Islet of Langerhans (tissue), 1 donor: ENCODE measurements around the gene KCNC3.

ENCODE experiments used
- FAIRE-seq: peaks from one replicate; lab custom pipeline; 2011; peaks lifted over from hg19 to GRCh38; lab: Jason Lieb, UNC

The KCNC3 gene

GRCh38 chr19:50327013-50327412 is 2.2 kb downstream of the KCNC3 start:
- FAIRE-seq: no peak

DNA sequence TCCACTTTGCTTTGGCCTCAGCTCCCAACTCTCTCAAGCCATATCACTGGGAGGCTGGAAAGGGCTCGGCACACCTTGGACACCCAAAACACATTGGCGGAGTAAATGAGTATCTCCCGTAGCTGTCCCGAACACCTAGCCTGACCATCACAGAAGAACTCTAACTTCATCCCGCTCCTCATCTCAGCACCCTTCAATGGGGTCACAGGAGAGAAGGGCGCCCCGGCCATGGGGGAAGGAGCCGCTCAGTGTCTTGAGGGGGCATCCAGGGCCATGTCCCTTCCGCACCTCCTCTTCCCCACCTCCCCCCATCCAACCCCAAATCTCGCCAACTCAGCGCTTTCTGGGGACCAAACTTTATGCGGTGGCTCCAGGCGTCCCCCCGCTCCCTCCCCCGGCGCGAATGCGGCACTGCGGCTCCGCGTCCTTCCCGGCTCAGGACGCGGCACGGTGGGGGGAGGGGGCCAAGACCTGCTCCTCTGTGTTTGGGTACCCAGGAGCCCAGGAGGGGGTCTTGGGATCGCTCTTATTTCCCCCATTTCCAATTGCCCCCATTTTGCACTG is 3.0 kb downstream of the KCNC3 start:
- no peak for FAIRE-seq

DNA sequence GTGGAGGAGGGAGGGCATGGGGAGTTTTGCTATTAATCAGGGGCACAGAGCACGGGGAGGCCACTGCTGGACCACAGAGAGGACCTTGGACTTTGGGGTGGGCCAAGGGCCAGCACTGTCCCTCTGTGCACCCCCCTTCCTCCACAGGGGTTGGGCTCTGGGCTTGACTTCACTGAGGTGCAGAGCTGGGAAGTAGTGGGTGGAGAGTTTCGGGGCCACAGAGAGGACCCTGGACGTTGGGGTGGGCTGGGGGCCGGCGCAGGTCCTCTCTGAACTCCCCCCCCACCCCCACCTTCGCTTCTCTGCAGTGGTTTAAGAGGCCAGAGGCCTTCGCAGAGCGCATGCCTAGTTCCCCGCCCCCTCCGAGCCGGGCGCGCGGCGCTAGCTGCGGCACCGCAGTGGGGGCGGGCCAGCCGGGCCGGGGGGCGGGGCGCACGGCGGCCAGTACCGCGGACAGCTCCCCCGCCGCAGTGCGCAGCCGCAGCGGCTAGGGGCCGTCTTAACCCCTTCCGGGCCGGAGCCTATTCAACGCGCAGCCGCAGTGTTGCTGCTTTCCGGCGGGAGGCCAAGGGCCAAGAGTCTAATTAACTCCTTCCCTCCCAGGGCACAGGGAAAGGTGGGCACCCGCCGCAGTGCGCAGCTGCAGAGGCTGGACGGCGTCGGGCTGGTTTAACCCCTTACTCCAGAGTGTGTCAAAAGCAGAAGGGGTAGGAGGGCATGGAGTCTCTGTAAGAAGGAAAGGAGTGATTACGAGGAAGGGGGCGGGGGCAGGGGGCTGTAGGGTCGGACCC is 3.7 kb downstream of the KCNC3 start:
- no peak for FAIRE-seq

DNA sequence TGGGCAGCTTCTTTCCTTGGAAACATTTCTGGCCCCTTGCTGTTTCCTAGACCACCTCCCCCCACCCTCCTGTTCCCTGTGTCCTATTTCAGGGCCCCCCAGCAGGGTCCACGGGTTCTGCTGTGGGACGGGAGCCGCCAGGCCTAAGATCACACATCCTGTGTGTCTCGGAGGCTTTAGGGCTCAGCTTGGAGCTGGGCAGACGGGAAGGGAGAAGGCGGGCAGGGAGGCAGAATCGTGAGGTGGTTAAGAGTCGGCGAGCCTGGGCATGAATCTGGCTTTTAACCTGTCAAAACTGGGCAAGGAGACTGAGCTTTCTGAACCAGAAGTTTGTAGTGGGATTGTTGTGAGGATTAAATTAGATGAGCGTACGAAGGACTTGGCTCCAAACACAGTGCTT is 4.8 kb downstream of the KCNC3 start:
- no peak for FAIRE-seq

DNA sequence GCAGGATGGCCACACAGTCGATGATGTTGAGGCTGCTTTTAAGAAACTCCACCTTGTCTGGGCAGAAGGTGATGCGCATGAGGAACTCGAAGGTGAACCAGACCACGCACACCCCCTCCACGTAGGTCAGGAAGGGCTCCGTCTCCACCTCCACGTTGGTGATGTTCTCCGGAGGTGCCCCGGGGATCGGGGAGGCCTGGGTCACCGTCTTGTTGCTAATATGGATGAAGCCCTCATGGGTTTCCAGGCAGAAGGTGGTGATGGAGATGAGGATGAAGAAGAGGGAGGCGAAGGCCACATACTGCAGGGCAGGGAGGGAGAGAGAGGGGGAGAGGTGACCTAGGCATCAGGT is 5.4 kb downstream of the KCNC3 start:
- FAIRE-seq: no peak

- FAIRE-seq: no peak
These were observed 6.0 kb downstream of the KCNC3 start for GRCh38 chr19:50322931-50323781.

GRCh38 chr19:50322234-50322633 is 6.9 kb downstream of the KCNC3 start:
- no peak for FAIRE-seq

- FAIRE-seq: no peak
These were observed 7.3 kb downstream of the KCNC3 start for GRCh38 chr19:50321831-50322230.

DNA sequence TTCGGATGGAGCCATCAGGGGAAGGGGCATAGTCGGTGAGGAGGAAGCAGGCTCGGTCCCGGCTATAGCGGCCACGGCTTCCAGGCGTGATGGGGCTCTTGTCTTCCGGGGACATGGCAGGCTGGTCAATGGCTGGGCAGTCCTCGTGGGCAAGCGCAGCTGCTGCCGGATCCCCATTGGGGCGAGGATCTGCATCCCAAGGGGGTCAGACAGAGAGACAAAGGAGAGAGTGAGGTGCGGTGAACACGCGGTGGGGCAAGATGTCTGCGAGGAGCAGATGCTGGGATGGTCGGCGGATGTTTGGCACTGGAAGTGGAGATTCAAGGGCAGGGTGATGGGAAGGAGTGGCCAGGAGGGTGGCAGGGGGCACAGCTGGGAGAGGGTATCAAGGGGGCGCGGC is 8.6 kb downstream of the KCNC3 start:
- FAIRE-seq: no peak

DNA sequence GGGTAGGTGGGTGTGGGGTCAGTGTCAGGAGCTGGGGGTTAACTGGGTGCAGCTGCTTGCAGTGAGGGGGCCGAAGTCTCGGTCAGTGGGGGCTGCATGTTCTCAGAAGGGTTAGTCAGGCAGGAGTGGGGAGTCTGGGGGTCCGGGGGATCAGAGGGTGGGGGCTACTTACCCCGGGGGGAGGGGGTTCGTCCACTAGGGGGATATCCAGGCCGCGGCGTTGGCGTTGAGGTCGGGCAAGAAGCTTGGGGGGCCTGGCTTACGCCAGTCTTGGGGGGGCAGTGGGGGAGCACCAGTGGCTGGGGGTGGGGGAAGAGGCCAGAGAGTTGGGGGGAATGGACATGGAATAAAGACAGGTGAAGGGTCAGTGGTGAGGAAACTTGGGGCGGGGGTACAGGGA is 9.1 kb downstream of the KCNC3 start:
- no peak for FAIRE-seq

- FAIRE-seq: no peak
These were observed 10.0 kb downstream of the KCNC3 start for GRCh38 chr19:50319156-50319555.

DNA sequence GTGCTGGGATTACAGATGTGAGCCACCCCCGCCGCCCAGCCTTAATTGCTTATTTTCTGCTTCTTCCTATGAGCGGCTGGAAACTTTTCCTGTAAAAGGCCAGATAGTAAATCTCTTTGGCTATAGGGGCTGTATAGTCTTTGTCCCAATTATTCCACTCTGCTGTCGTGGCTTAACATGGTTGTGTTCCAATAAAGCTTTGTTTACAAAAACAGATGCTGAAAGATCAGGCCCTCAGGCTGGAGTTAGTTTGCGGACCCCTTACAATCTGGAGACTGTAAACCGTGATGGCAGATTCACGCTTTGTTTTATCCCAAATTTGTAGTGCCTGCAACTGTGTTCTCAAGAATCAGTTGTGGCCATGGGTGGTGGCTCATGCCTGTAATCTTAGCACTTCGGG is 10.7 kb downstream of the KCNC3 start:
- FAIRE-seq: no peak

DNA sequence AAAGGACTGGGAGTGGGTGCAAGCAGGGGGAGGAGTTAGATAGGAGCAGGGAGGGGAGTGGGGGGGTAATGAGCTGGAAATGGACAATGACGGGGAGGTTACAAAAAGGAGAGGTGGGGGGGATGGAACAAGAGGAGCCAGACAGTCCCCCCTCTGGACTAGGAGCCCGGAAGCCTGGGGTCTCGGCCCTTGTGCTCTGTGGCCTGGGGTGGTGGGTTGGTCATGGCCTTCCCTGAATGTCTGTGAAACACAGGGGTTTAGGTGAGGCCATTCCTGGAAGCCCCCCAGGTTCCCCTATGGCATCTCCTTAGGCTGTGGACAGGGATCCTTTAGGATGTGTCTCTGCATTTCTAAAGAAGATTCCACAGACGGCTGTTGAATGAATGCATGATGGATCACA is 12.1 kb downstream of the KCNC3 start:
- no peak for FAIRE-seq

DNA sequence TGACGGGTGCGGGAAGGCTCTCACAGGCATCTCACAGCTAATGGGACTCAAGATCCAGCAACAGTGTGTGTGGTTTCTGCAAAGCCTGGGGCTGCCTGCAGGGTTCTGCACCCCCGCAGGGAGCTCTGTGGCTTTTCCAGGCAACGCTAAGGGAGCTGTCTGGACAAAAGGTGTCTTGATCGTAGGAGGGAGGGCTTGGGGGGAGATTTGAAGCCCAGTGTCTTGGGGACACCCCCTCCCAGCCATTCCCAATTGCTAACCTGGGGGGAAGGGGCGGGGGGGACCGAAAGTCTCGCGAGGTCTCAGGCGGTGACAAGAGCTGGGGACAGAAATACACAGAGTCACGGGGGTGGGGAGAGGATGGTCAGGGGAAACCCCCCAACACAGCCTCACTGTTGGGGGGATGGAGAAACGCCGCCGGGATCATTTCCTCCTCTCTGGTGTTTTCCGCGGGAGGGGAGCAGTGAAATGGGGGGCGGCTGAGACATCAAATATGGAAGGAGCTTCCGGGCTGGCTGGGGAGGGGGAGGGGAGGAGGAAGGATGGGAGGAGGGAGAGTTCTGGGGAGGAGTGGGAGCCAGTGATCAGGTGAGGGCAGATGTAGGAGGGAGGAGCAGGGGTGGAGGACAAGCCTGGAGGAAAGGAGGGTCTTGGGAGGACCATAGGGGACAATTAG is 13.3 kb downstream of the KCNC3 start:
- no peak for FAIRE-seq

- no peak for FAIRE-seq
These were observed 14.2 kb downstream of the KCNC3 start for GRCh38 chr19:50314724-50315708.

- no peak for FAIRE-seq
These were observed 15.2 kb downstream of the KCNC3 start for GRCh38 chr19:50313812-50314536.

DNA sequence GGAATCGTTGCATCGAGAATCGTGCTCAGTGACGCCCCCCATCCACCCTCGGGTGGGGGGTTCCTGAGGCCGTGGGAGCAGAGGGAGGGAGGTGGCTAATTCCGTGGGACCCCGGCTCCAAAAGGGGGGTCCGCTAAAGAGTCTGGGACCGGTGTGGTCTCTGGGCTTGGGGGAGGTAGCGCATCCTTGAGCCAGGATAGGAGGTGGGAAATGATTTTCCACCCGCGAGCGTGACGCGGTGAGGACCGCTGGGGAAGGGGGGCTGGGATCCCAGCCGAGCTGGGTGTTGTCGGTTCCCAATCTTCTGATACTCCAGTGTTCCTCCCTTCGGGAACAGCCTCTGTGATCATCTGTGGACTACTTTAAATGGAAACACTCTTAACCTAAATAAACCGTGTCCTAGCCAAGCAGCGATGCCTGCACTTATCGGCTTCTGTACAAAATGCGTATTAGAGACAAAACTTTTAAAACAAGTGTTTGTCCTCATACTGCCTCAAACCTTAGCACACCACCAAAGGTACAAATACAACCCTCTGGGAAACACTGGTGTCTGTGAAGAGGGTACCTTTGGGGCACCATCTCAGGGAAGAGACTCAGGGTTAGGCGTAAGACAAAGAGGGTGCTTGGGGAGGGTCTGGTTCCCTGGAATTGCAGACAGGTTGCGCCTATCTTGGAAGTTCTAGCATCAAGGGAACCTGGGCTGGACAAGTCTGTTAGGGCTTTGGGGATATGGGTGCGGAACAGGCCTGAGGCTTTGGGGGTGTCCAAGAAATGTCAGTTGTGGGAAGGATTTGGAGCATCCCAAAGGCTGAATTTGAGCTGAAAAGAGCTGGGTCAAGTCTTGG is 16.0 kb downstream of the KCNC3 start:
- FAIRE-seq: no peak

DNA sequence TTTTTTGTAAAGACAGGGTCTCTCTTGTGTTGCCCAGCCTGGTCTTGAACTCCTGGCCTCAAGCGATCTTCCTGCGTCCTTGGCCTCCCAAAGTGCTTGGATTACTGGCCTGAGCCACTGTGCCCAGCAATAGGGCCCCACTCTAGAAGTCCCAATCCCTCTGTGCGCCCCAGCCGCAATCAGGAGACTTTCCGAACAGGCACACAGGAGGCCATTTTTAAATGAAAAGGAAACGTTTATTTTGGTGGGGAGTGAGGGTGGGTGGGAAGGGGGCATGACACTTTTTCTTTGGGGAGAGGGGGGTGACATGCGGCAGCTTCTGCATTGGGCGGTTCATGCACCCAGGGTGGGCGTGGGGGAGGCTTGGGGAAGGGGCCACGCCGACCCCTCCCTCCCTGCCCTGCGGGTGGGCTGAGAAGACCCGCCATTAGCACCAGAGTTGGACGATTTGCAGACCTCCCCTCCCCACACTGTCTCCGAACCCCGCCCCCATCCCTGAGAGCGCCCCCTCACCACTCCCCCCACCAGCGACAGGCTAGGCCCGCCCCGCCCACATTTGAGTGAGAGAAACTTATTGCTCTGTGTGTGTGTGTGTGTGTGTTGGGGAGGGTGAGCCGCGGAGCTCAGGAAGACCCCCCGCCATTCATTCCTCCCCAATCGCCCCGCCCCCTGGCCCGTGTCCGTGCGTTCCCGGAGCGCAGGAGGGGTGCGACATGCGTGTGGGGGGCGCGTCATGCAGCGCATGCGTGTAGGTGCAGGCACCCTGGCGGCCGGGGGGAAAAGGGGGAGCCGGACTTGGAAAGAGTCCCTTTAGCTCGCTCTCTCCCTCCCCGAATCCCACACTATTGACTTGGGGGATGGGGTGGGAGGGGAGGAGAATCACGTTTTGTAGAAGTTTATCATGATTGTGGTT is 17.2 kb downstream of the KCNC3 start:
- no peak for FAIRE-seq
